NCI-H82 (cell line): ENCODE measurements around the gene BLOC1S1.

Experiments used
- DNase-seq: peaks from one replicate; lab custom pipeline; 2025; lab: John Stamatoyannopoulos, UW

BLOC1S1 gene

DNA sequence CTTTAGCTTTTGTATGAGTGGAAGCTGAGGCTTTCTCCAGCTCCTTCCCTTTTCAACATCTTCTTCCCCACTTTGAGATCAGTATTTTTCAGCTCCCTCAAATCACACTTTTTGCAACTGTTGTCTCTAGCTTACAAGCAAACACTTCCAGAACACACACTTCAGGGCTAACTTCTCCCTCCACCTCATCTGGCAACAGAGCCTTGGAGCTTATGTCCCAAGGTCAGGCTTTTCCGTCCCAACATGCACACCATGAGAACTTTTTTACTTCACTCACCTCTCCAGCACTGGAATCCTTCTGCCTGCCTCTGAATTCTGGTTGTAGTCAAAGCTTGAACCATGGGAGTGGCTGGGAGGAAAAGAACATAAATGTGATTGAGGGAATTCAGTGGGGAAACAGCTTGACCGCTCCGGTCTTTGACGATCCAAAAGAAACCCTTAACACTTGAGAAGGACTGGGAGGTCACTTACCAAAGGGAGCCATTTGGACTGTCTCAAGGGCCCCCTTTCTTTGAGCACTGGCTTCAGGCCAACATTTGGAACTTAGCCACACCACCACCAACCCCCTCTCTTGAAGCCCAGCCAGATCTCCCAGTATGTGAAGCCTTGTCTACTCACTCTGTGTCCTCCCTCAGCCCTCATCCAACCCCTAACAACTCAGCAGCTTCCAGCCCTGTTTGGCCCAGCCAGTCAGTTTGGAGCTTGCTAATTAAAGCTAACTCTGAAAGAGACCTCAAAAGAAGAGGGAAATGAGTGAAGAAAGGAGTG is 3.9 kb upstream of the BLOC1S1 start:
- DNase-seq, result no peak

DNA sequence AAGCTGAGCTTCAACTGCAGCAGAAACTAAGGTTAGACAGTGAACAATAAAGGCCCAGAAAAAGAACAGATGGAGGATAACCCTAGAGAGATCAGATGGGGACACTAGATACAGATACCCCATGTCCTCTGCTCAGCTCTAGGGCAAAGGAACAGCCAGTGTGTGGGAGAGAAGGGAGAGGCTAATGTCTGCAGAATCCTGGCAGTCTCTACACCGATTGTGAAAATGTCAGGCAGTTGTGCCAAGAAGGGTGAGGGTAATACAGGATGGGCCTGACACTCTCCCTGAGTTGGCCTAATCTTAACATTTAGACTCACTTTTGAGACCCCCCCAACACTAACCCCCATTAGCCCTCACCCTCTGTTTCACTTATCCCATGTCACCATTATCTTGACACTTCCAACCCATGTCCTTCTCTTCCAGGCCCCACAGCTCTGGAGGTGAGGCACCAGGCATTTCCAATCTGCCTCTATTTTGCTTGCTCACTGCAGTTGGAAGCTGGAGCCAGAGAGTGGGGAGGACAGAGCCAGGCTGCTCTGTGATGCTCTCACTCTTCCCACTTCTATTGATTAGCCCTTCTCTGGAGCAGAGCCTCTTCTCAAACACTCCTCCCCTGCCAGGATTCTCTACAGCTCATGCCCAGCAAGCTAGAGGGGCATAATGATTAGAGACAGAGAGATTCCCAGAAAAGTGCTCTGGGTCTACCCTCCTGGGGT is 3.0 kb upstream of the BLOC1S1 start:
- no peak for DNase-seq

DNA sequence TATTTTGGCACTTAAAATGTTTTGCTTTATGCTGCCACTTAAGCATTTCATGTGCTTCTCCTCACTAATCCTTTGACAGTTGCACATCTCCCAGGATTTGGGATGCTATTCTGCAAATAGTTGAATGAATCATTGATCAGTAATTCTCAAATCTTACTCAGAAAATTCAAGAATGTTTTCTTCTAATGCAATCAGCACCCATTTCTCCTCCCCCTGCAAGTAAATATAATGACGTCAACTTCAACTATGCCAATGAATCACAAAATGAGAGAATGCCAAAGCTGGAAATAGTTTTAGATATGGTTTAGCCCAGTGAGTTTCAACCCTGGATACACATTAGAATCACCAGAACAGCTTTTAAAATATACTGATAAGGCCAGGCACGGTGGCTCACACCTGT is 2.1 kb upstream of the BLOC1S1 start:
- DNase-seq, result no peak

DNA sequence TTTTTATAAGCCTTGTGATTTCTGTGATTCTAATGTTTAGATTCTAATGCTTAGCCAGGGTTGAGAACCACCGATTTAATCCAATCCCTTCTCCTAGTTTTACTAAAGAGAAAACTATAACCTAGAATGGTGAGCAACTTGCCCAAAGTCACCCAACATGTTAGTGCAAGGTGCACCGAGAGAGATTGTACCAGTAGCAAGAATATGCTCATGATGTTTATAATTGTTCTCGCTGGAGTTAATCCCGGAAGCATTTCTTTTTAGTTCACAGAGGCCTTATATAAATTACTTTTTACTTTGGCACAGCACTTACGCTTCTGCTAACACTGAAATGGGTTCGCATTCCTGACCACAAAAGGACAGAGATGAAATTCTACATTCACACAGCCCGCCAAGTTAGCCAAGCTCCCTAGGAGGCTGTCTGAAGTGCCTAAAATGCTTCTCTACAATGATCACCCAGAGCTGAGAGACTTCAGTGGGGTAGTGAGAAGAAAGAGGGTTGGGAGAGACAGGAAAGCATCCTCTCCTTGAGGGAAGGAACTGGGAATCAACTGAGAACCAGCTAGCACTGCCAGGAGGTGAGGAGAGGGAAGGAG is 579 bp upstream of the BLOC1S1 start:
- no peak for DNase-seq

- no peak for DNase-seq
These were observed 724 bp downstream of the BLOC1S1 start for GRCh38 chr12:55716582-55716957.

GRCh38 chr12:55717011-55718007 is 1.5 kb downstream of the BLOC1S1 start:
- peak; percentile 62 for DNase-seq

- DNase-seq, result peak; percentile 39
These were observed 2.2 kb downstream of the BLOC1S1 start for GRCh38 chr12:55718015-55718414.

- DNase-seq, result no peak
These were observed 2.9 kb downstream of the BLOC1S1 start for GRCh38 chr12:55718624-55719275.

DNA sequence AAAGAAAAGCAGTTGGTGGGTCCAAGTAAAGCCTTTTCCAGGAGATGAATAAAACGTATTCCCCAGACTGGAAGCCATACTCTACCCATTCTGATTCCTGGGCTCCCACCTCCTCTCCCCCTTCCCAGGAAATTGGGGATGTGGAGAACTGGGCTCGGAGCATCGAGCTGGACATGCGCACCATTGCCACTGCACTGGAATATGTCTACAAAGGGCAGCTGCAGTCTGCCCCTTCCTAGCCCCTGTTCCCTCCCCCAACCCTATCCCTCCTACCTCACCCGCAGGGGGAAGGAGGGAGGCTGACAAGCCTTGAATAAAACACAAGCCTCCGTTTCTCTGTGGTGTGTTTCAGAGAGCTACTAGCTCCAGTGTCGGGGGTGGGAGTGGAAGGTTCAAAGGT is 3.5 kb downstream of the BLOC1S1 start:
- no peak for DNase-seq

DNA sequence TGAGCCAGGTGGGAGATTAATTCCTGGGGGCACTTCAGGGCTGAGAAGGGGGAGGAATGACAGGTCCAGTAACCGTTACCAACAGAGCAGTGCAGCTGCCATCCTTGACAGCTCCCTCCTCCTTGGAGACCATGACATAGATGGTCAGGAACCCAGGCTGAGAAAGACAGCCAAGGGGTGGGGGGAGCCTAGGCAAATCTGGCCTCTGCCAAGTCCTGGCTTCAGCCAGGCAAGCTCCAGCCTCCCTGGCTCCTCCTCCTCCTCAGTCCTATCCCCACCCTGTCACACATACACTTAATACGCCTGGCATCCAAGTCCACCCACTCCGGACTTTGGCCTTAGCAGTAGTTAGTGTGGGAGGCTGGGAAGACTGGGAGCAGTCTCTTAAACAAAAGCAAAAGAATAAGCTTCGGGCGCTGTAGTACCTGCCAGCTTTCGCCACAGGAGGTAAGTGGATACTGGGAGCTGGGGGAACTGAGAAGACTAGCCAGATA is 4.3 kb downstream of the BLOC1S1 start, which contains the start of gene RDH5:
TSS of gene RDH5 (plus strand) at position 323 of the 494 bp plus-strand sequence. CDS start 792 bp downstream, outside the sequence.
- peak; percentile 66 for DNase-seq

DNA sequence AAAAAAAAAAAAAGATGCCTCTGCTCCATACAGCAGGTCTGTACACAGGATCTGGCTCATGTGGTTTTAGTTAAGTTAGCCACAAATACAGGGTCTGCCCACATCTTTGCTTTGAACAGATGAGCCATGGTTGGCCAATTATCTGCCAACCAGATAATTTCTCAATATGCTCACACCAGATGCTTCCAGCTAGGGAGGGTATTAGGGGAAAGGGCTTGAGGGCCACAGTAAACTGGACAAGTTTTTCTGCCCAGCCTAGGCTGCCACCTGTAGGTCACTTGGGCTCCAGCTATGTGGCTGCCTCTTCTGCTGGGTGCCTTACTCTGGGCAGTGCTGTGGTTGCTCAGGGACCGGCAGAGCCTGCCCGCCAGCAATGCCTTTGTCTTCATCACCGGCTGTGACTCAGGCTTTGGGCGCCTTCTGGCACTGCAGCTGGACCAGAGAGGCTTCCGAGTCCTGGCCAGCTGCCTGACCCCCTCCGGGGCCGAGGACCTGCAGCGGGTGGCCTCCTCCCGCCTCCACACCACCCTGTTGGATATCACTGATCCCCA is 5.1 kb downstream of the BLOC1S1 start:
- peak; percentile 72 for DNase-seq

DNA sequence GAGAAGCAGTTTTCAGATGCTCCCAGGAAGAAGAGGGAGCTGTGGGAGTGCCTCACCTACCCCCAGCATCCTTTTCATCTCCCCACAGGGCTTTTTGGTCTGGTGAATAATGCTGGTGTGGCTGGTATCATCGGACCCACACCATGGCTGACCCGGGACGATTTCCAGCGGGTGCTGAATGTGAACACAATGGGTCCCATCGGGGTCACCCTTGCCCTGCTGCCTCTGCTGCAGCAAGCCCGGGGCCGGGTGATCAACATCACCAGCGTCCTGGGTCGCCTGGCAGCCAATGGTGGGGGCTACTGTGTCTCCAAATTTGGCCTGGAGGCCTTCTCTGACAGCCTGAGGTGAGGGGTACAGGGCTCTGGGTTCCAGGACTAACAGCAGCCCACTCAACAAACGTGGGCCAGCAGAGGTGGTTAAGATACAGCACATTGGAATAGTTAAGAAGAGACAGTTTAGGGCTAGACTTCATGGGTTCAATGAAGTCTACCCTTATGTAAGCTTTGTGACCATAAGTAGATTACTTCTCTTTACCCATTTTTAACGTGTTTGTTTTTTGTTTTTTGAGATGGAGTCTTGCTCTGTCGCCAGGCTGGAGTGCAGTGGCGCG is 5.9 kb downstream of the BLOC1S1 start:
- no peak for DNase-seq

GRCh38 chr12:55722948-55723347 is 7.1 kb downstream of the BLOC1S1 start:
- DNase-seq, result no peak

- no peak for DNase-seq
These were observed 7.8 kb downstream of the BLOC1S1 start for GRCh38 chr12:55723516-55724225.

GRCh38 chr12:55724226-55724939 is 8.5 kb downstream of the BLOC1S1 start:
- peak; percentile 69 for DNase-seq

DNA sequence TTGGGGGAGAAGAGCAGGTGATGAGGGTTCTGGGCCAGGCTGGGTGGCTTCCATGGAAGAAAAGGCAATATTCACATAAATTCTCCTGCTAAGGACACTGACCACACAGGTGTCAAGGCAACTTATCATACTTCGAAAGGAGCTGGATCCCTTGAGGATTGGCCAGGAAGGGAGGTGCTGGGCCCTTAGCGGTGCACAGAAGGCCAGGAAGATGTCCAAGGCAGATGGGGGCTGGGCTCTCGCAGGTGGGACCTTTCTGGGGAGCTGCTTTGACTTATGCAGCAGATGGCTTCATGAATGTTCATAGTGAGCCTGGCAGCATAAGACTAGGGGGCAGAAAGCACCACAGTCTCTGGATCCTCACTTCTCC is 9.1 kb downstream of the BLOC1S1 start:
- no peak for DNase-seq

DNA sequence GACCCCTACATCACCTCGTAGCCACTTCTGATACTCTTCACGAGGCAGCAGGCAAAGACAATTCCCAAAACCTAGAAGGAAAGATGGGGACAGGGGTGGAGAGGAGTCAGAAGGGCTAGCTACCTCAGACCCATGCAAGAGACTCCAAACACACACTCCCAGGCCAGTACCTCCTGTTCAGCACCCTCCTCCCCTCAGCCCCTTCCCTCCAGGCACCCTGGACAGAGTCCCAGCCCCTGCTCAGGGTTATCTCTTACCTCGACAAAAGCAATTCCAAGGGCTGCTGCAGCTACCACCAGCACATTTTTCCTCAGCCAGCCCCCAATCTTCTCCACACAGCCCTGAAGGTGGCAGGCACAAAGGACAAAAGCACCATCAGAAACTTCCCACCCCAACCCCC is 9.7 kb downstream of the BLOC1S1 start:
- DNase-seq, result no peak

- no peak for DNase-seq
These were observed 11.1 kb downstream of the BLOC1S1 start for GRCh38 chr12:55726971-55727370.

GRCh38 chr12:55727643-55728185 is 11.9 kb downstream of the BLOC1S1 start:
- no peak for DNase-seq
